ENCODE results near the gene CMTM7. TPM values are rescaled to one million over a fixed set of nuclear protein-coding genes. Genes with fewer than 3 reads are reported as not detected.

Gene CMTM7
- total RNA-seq, 1 experiment from 2014 or later, result 62.6 TPM

GRCh38 chr3:32413845-32414521 lies 22.3 kb downstream of the CMTM7 start:
- H2AFZ ChIP-seq (ENCODE audit: low read depth, low read length, poor library complexity, severe bottlenecking), result no peak overlapping the region
- H3K9ac ChIP-seq (ENCODE audit: low read length), result no peak overlapping the region
- BruUV-seq (replicated peaks), result no TSS peak
- intact Hi-C loops (cut with micrococcal nuclease), result no loop called here
- no peak overlapping the region for H3K4me3 ChIP-seq (replicated peaks in 1 of 2; ENCODE audit: low read depth in 1 of 2, low read length in 2 of 2)
- DNase-seq (ENCODE audit: low read depth, low spot score) (no peak), ATAC-seq (no peak)
- ChIA-PET POLR2A (interaction anchor here (1.1 kb wide), 1 partner anchor 22 kb away, joined by 3 read pairs; the partner anchor contains the start of gene CMTM7), RAD21 (ENCODE audit: low non-redundant PET in 1 of 2, low total read pairs in 2 of 2, uncharacterized antibody in 2 of 2, unreplicated experiment in 2 of 2) (no interaction called here), CTCF (interaction anchor here (0.9 kb wide), 1 partner anchor 54 kb away, joined by 3 read pairs; no protein-coding TSS in a partner anchor)
- no peaks in the 10 kb centered on the region for H4K20me1 ChIP-seq (ENCODE audit: insufficient read depth)
- no peaks in the 10 kb centered on the region for H3K9me3 ChIP-seq (ENCODE audit: control insufficient read depth in 1 of 2, insufficient read depth in 1 of 2, low read depth in 1 of 2, low read length in 2 of 2)
- H3K4me2 ChIP-seq (ENCODE audit: low read length), result no peak overlapping the region
- H3K36me3 ChIP-seq (ENCODE audit: control insufficient read depth in 1 of 2, insufficient read depth in 2 of 2, low read length in 2 of 2), result no peaks in the 10 kb centered on the region; a peak in 1 of 4 replicates
- peaks cover 95% of the 10 kb centered on the region for H3K79me2 ChIP-seq (ENCODE audit: insufficient read depth, low read length)
- TF ChIP-seq EGR1 (IDR thresholded peaks at IDR 0.05; ENCODE audit: low read depth), result no peak
- no peak for TF ChIP-seq CEBPB (IDR thresholded peaks at IDR 0.05; ENCODE audit: low read depth)
- no peak for TF ChIP-seq POLR2A (IDR thresholded peaks at IDR 0.05; ENCODE audit: borderline replicate concordance, extremely low read depth, insufficient read depth, insufficient read length)
- H3K9me2 ChIP-seq (ENCODE audit: insufficient read depth), result no peaks in the 10 kb centered on the region
- no peaks in the 10 kb centered on the region for H3K27me3 ChIP-seq (ENCODE audit: insufficient read depth, low read length)
- no peak overlapping the region for H3K27ac ChIP-seq (ENCODE audit: low read depth, low read length)
- H3K4me1 ChIP-seq (ENCODE audit: control insufficient read depth in 1 of 2, insufficient read depth in 2 of 2, low read length in 2 of 2), result peaks cover 25 to 81% of the 10 kb centered on the region in 2 experiments

GRCh38 chr3:32414522-32415202 lies 23.0 kb downstream of the CMTM7 start:
- intact Hi-C loops (cut with micrococcal nuclease), result no loop called here
- Histone ChIP-seq H3K79me2 (ENCODE audit: insufficient read depth, low read length) (peaks cover 95% of the 10 kb centered on the region), H3K4me1 (ENCODE audit: control insufficient read depth in 1 of 2, insufficient read depth in 2 of 2, low read length in 2 of 2) (peaks cover 32 to 88% of the 10 kb centered on the region in 2 experiments), H3K4me3 (replicated peaks in 1 of 2; ENCODE audit: low read depth in 1 of 2, low read length in 2 of 2) (no peak overlapping the region), H3K9me2 (ENCODE audit: insufficient read depth) (no peaks in the 10 kb centered on the region), H3K9me3 (ENCODE audit: control insufficient read depth in 1 of 2, insufficient read depth in 1 of 2, low read depth in 1 of 2, low read length in 2 of 2) (no peaks in the 10 kb centered on the region), H3K36me3 (ENCODE audit: control insufficient read depth in 1 of 2, insufficient read depth in 2 of 2, low read length in 2 of 2) (no peaks in the 10 kb centered on the region; a peak in 1 of 4 replicates), H3K9ac (ENCODE audit: low read length) (no peak overlapping the region), H3K27me3 (ENCODE audit: insufficient read depth, low read length) (no peaks in the 10 kb centered on the region), H3K4me2 (ENCODE audit: low read length) (no peak overlapping the region), H2AFZ (ENCODE audit: low read depth, low read length, poor library complexity, severe bottlenecking) (no peak overlapping the region), H4K20me1 (ENCODE audit: insufficient read depth) (no peaks in the 10 kb centered on the region), H3K27ac (ENCODE audit: low read depth, low read length) (no peak overlapping the region)
- no peak for DNase-seq (ENCODE audit: low read depth, low spot score)
- ATAC-seq, result no peak
- BruUV-seq (replicated peaks), result no TSS peak
- RAD21 ChIA-PET (ENCODE audit: low non-redundant PET in 1 of 2, low total read pairs in 2 of 2, uncharacterized antibody in 2 of 2, unreplicated experiment in 2 of 2), result no interaction called here
- POLR2A ChIA-PET, result interaction anchor here (1.1 kb wide), 1 partner anchor 23 kb away, joined by 3 read pairs; the partner anchor contains the start of gene CMTM7
- CTCF ChIA-PET, result no interaction called here
- TF ChIP-seq TCF7L2 (IDR thresholded peaks at IDR 0.05; ENCODE audit: borderline replicate concordance, extremely low read depth, insufficient read depth, insufficient read length), result no peak
- TF ChIP-seq POLR2AphosphoS5 (IDR thresholded peaks at IDR 0.05; ENCODE audit: low read depth, low read length), result no peak
- TF ChIP-seq POLR2A (IDR thresholded peaks at IDR 0.05; ENCODE audit: borderline replicate concordance, extremely low read depth, insufficient read depth, insufficient read length), result no peak
- no peak for TF ChIP-seq EGR1 (IDR thresholded peaks at IDR 0.05; ENCODE audit: low read depth)
- TF ChIP-seq REST (IDR thresholded peaks at IDR 0.05; ENCODE audit: low read depth), result no peak
- no peak for TF ChIP-seq CTCF (IDR thresholded peaks at IDR 0.05 in 2 of 3, conservative IDR thresholded peaks at IDR 0.05 in 1 of 3; ENCODE audit: borderline replicate concordance in 1 of 3, insufficient read depth in 1 of 3, low read depth in 2 of 3, low read length in 2 of 3)
- TF ChIP-seq ATF3 (IDR thresholded peaks at IDR 0.05), result no peak
- no peak for TF ChIP-seq MAX (IDR thresholded peaks at IDR 0.05)
- TF ChIP-seq JUND (IDR thresholded peaks at IDR 0.05), result no peak

Data from HCT116 (cell line).